Stimulated activated CD4-positive, alpha-beta T cell treated with anti-CD3 and anti-CD28 coated beads, TNF-alpha, amount 100 ng/mL, for 4 hours (primary cell): ENCODE measurements around the gene CASZ1.

Experiments used
- DNase-seq, 3 experiments: peaks; one replicate each; pipeline ENCODE4 v3.0.0-alpha.2; 2020; ENCODE audit warnings: low read depth in 3 of 3

CASZ1 gene

DNA sequence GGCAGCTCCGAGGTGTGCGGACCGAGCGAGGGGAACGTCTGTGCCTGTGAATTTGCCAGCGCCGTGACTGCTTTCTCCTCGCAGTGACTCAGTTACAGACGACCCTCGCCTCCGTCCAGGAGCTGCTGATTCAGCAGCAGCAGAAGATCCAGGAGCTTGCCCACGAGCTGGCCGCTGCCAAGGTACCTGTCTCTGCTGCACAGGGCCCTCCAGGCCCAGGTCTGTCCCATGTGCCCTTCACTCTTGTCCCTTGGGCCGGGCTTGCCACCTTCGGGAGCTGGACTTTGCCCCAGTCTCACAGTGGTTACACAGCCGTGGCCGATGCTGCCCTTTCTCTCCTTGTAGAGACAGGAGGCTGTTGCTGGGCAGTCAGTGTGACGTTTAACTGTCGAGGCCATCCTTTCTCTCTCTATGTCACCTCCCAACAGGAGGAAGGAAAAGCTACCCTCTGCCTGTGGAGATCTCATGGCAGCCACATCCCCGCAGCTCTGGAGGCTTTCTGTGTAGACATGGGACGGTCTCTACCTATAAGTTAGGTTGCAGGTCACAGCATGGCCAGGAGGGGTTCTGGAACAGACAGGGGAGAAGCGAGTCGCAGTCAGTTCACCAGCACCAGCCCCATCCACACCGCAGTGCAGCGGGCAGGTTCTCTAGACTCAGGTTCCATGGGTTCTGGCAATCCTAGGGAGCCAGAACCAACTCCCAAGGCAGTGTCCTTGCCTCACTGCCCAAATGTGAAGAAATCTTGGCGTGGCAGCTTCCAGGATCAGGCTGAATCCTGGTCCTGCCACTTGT is 172.0 kb downstream of the CASZ1 start:
- DNase-seq, result no peak

DNA sequence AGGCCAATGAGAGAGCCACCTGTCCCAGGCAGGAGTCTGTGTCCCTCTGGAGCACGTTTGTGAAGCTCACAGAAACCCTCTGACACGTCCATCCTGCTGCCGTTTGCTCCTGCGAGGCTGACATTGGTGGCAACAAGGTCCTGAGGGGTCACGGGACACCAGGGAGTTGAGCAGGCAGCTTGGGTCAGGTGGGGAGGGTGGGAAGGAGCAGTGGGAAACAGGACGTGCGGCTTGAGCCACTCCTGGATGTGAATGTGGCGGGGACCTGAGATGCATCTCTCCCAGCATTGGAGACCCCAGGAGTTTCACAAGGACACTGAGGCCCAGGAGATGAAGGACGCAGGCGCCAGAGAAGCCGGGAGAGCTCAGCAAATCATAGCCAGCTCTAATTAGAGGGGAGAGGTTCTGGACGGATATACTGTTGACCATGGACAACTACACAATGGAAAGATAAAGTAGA is 172.7 kb downstream of the CASZ1 start:
- DNase-seq, result no peak

- no peak for DNase-seq
These were observed 173.3 kb downstream of the CASZ1 start for GRCh38 chr1:10622910-10623685.

DNA sequence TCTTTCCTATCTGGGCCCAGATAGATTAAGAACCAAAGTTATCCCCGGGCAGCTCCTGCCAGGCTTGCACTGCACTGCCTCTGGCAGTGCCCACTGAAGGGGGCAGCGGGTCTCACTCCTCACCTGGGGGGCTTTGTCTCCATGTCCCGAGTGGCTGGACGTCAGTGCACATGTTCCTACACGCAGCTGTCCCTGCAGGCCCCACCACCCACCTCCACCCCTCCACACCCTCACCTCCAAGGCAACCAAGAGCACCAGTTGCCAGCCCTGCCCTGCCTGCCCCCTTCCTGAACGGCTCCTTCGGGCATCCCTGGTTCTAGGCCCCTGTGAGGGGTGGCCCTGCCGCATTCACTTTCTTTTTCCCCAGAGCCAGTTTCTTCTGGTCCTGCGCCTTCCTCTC is 174.5 kb downstream of the CASZ1 start:
- no peak for DNase-seq

DNA sequence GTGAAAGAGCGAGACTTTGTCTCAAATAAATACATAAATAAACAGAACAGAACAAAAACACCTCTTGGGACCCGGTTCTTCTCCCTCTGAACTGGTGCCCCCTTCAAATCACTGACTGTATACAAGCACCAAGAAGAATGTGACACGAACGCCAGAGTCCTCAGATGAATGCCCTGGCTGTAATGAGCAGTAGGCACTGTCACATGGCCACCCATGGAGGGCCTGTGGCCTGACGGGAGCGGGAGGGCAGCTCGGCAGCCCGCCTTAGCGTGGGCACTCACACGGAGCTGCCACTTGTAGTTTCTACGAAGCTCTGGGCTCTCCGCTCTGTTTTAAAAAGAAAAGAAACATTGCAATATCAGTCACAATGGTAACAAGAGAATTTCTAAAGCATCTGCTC is 175.7 kb downstream of the CASZ1 start:
- no peak for DNase-seq

DNA sequence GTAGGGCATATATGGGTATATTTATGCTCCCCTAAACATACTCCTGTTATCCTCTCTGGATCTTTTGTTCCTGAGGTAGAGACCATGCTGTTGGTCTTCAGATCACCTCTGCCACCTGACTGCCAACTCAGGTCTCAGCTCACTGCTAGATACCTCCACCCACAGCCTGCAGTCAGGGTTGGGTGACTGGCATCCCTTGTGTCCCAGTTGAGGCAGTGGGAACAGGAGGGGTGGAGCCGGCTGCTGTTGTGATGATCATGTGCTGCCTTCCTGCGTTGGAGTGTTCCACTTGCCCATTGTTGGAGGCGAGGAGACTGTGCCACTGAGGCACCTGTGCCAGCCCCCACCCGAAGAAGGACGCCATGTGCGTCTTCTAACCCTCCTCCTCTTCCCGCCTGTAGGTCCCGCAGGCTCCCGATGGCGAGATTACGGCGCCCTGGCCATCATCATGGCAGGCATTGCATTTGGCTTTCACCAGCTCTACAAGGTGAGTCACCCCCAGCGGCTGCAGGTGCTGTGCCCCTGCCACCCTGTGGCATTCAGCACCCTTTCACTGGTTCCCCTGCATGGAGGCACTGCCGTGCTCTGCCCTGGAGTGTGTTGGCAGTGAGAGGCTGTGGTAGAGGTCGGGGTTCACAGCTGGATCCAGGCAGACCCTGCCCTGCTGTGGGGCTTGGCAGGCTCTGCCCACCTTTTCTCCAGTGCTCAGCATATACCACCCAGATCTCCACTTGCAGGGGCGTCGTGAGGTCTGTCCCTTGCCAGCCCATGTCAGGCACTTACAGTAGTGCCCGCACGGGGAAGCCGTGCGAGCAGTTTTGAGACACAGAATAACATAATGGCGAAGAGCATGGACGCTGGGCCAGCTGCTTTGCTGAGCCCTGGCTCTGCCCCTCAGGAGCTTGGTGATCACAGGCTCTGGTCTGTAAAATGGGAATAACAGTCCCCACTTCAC is 178.2 kb downstream of the CASZ1 start:
- DNase-seq, result no peak

- no peak for DNase-seq
These were observed 179.1 kb downstream of the CASZ1 start for GRCh38 chr1:10617318-10617717.

GRCh38 chr1:10616696-10617095 is 179.8 kb downstream of the CASZ1 start:
- no peak for DNase-seq

DNA sequence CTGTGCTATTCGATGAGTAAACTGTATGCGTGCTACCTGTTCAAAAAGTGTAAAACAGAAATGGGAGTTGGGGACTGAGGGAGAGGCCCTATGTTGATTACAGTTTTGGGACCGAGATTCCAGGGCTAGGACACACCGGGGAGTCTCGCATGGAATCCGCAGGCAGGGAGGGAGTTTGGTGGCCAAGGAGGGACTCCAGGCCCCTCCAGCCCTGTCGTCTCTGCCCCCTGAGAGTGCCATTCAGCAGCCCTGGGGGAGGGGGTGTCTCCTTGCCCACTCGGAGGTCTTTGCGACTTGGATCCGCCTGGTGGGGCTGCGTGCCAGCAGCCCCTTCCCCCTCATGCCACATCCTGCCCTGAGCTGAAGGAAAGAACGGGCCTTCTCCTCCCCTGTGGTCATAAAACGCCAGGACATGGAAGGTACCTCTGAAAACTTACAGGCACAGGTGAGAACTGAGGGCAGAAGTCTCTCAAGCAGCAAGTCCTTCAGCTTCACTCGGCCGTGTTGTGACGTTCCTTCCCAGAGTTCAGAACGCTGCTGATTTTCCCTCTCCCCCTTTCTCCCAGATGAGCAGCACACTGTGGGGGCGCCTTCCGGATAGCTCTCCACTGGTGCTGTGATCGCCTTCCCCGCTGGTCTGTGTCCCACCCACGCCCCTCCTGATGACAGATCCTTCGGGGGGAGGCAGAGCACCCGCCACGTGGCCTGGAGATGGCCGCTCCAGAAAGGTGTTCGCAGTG is 180.3 kb downstream of the CASZ1 start:
- no peak for DNase-seq

- DNase-seq, result no peak
These were observed 181.1 kb downstream of the CASZ1 start for GRCh38 chr1:10615332-10615731.

DNA sequence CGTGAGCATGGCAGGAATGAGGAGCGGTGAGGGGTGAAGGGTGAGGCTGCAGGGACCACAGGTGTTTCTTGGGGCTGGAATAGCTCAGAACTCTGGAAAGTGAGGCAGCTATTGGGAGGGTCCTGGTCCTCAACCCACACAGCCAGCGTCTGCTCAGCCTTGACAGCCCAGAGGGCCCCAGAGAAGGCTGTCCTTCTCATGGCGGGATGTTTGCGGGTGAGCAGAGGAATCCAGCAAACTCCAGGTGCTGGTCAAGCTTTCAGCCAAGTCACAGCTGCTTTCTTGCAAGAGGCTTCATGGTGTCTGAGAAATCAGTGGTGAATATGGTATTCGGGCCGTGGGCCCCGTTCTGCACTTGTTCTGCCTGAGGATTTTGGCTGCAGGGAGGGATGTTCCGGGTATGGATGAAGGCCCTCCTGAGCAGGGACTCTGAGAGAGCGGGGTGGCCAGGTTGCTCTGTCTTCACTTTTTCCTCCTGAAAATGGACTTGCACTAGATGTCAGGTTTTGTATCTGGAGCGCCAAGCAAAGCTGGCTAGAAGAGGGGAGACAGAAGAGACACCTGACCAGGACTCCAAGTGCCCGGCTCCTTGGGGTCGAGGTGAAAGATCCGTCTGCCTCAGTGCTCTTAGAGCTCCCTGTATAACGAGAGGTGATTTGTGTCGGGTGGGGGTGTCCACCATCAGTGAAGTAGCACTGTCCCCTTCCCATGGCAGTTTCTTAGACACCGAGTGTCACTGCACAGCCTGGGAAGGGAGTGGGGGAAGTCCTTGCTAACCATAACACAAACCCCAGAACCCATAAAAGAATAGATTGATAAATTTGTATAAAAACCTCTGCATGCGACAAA is 181.8 kb downstream of the CASZ1 start:
- DNase-seq, result no peak

DNA sequence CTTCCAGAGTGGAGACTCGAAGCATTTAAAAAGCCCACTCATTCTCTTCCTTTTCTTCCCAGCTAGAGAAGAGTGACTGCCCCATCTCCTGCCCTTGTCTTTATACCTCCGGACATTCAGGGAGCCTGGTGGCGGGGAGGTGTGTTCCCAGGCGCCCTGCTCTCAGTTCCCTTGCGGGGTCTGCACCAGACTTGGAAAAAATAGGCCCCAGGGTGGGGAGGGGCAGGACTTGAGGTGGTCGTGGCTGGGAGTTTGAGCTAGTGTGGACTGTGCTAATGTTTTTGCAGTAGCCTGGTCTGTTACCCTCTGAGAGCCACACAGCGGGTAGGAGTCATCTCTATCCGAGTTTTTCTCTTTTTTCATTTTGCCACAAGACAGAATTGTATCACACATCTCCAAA is 182.6 kb downstream of the CASZ1 start:
- no peak for DNase-seq

- DNase-seq, result no peak
These were observed 183.1 kb downstream of the CASZ1 start for GRCh38 chr1:10613340-10613739.

DNA sequence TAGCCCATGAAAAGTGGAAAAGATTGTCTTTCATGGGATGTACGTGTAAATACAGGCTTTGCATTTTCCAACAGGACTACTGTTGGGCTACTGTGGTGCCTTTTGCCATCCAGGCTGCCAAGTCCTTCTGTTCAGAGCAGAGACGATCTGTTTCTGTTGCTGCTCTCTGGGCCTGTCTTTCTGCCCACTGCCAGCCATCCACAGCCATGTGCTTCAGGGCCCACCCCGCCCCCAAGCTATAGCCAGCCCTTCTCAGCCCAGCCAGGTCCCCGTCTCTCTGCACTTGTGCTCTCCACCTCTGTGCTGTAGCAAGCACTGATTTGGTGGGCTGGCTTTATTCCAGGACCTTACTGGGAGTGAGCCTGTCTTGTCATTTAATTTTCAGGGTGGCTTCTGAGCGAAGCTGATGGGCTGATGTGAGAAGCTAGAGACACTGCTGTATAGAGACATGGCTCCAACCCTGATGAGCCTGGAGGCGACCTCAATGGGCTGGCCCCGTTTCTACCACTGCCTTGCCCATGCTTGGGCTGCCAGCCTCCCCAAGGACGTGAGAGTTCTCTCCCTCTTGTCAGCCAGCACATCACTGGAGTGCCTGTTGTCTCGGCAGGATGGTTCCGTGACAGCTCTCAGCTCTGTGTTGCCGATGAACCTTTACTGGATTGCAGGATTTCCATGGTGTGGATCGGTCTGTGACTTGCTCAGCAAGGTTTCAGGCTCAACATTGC is 183.8 kb downstream of the CASZ1 start:
- DNase-seq, result no peak

DNA sequence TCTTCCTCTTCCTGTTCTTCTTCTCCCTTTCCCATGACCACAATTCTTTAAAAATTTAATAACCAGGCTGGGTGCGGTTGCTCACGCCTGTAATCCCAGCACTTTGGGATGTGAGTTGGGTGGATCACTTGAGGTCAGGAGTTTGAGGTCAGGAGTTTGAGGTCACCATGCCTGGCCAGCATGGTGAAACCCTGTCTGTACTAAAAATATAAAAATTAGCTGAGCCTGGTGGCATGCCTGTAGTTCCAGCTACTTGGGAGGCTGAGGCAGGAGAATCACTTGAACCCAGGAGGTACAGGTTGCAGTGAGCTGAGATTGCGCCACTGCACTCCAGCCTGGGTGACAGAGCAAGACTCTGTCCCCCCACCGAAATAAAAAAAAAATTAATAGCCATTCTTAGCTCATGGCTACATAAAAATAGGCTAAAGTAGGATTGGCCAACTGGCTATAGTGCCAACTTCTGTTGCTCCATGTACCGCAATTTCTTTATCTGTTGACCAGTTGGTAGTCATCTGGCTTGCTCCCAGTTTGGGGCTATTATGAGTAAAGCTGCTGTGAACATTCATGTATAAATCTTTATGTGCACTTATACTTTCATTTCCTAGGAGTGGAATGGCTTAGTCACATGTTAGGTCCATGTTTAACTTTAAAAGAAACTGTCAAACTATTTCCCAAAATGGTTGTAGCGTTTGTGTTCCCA is 185.4 kb downstream of the CASZ1 start:
- DNase-seq, result no peak

DNA sequence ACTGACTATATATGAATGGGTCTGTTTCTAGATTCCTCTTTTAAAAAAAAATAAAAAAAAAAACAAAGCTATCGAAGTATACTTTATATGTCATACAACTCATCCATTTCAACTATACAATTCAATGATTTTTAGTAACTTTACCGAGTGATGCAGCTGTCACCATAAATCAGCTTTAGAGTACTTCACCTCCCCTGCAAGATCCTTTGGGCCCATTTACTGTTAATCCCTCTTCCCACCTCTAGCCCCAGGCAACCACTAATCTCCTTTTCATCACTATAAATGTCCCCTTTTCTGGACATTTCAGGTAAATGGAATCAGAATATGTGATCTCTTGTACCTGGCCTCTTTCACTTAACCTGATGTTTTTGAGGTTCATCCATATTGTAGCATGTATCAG is 187.8 kb downstream of the CASZ1 start:
- no peak for DNase-seq

DNA sequence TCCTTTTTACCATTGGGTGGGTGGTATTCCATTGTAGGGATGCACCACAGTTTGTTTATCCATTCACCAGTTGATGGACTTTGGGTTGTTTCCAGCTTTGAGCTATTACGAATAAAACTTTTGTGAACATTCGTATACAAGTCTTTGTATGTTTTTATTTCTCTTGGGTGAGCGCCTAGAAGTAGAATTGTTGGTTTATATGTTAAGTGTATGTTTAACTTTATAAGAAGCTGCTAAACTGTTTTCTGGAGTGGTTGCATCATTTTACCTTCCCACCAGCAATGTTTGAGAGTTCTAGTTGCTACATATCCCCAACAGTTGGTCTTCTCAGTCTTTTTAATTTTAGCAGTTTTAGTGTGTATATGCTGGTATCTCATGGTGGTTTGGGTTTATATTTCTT is 189.2 kb downstream of the CASZ1 start:
- no peak for DNase-seq

DNA sequence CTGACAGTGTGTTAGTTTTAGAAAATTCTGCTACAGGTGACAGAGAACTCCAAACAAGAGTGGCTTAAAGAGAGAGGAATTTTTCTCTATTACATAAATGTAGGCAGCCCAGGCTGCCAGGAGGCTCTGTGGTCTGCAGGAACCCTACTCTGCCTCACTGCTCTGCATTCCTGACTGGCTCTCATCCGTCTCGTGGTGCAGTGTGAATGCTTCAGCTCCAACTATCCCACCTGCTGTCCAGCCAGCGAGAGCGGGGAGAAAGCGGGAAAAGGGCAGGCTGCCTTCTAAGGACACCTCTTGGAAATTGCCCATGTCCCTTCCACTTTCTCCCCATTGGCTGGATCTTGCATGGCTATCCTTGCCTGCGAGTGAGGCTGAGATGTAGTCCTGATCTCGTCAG is 190.4 kb downstream of the CASZ1 start:
- DNase-seq, result no peak

DNA sequence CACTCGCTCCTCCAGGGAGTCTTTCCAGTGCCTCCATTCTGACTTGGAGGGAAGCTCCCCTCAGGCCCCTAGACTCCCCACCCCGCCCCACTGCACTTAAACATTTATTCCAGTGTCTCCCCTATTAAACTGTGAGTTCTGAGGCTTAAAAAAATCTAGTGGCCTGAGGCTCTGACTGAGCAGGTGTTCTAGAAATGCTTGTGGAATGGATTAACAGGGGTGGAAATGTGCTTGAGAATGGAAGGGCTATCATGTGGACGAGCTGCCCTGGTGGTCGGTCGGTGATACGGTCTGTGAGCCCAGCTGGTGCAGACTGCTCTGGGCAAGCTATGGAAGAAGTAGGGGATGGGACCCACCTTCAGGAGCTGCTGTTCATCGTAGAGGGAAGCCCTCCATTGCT is 191.5 kb downstream of the CASZ1 start:
- no peak for DNase-seq
